ENCODE measurements around the gene TNRC18.

DNA sequence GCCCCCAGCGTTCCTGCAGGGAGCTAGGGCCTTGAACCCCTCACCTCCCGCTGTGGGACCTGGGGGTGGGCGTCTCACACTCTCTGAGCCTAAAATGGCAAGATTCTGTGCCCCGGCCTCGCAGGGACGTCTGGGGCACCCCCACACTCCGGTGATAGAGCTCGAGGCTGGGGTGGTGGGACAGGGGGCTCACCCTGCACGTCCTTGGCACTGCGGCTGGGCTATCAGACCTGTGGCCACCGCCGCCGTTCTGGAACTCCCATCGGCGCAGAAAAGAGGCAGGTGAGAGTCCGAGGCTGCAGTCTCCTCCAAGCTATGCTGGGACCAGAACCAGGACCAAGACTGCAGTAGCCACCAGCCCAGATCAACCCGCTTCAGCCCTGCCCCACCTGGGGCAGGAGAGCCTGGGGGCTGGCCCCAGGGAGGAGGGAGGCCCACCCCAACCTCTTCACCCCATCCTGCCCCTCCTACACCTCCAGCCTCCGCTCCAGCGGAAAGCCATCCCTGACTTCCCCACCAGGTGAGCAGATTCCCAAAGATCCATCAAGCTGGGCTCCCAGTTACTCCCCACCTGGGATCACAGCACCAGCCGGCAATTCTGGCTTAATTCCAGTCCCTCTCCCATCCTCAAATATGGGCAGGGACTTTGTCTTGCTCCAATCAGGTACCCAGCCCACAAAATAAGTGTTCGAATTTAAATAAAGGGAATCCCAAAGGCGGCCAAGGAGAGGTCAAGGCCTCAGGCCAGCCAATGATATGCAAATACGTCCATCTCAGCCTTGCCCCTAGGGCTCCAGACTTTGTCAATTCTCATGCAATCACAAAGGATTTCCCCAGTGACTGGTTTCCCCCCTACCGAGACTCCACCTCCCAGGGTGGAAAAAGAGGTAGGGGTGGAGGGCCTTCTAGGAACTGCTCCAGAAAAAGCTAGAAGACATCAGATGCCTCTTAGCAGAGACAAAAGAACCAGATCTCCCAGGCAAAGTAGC is 16.4 kb downstream of the TNRC18 start:
- TF ChIP-seq, protein P1, sequence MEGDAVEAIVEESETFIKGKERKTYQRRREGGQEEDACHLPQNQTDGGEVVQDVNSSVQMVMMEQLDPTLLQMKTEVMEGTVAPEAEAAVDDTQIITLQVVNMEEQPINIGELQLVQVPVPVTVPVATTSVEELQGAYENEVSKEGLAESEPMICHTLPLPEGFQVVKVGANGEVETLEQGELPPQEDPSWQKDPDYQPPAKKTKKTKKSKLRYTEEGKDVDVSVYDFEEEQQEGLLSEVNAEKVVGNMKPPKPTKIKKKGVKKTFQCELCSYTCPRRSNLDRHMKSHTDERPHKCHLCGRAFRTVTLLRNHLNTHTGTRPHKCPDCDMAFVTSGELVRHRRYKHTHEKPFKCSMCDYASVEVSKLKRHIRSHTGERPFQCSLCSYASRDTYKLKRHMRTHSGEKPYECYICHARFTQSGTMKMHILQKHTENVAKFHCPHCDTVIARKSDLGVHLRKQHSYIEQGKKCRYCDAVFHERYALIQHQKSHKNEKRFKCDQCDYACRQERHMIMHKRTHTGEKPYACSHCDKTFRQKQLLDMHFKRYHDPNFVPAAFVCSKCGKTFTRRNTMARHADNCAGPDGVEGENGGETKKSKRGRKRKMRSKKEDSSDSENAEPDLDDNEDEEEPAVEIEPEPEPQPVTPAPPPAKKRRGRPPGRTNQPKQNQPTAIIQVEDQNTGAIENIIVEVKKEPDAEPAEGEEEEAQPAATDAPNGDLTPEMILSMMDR (IDR thresholded peaks at IDR 0.05; ENCODE audit: insufficient read depth, low read length, poor library complexity, severe bottlenecking), result no peak
- TF ChIP-seq EZH2phosphoT487 (conservative IDR thresholded peaks at IDR 0.05; ENCODE audit: low read length), result no peak

All from SU-DHL-6 (cell line).